NCI-H748 (cell line): ENCODE measurements around the gene PGF.
"Not testable (repeated sequence)": the region's sequence is repeated elsewhere in the genome, so short reads cannot be mapped to it uniquely, and the experiment has no call there.

Experiments
- DNase-seq: peaks from one replicate; lab custom pipeline; 2025; ENCODE audit not compliant: unreplicated experiment; lab: John Stamatoyannopoulos, UW

The PGF gene

DNA sequence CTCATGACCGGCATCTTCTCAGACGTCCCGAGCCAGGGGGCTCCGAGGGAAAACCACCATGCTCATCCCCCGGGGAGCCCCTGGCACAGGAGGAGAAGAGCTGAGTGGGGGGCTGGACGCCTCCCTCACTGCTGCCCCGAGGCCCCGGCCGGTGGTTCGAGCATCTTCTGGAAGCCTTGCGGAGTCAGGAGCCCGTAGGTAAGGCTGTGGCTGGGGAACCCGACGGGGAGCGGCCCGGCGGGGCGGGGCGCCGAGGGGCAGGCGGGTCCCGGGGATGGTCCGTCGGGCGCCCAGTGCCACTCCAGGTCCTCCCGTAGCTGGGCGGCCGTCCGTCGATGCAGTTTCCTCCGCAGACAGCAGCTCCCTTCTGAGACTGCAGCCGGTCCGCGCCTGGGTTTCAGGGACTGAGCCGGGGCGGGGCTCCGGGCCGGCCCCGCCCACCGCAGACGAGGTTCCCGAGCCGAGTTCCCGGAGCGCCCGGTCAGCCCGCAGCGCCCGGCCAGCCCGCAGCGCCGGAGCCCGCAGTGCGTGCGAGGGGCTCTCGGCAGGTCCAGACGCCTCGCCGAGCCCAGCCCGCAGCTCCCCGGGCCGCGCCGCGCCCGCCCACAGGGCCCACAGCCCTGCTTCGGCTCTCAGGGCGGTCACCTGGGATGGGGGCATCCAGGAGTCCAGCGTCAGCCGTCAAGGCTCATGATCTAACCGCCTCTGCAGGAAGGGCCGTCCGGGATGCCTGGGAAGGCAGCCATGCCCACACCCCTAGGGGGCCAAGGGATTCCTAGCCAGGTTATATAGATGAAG lies at the start of gene PGF:
TSS of gene PGF (minus strand) at position 369 of the 798 bp plus-strand sequence. CDS start at position 14, 355 bp downstream.
- DNase-seq = peak; percentile 71

DNA sequence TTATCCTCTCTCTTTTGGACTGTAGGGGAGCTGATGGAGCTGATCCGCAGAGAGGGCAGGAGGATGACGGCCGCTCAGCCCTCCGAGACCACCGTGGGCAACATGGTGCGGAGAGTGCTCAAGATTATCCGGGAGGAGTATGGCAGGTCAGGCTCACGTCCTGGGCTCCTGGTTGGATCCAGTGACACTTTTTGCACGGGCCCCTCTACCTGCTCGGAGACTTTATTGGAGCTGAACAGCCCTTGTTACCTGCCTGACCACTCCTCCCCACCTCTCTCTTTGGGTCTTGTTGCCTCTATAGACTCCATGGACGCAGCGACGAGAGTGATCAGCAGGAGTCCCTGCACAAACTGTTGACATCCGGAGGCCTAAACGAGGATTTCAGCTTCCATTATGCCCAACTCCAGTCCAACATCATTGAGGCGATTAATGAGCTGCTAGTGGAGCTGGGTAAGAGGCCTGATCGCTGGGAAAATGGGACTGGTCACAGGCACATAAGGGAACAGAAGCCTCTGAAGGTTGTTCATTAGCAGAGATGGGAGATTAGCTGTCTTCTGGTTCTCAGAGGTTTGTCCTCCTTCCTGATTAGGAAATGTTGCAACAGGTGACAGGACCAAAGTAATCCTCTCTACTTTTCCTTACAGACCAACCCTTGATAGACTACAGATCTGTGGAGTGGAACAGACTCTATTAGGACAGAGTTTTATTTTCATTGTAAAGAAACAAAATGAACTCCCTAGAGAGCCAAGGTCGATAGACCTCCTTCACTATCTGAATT lies 48.0 kb upstream of the PGF start:
- DNase-seq = peak; percentile 3

DNA sequence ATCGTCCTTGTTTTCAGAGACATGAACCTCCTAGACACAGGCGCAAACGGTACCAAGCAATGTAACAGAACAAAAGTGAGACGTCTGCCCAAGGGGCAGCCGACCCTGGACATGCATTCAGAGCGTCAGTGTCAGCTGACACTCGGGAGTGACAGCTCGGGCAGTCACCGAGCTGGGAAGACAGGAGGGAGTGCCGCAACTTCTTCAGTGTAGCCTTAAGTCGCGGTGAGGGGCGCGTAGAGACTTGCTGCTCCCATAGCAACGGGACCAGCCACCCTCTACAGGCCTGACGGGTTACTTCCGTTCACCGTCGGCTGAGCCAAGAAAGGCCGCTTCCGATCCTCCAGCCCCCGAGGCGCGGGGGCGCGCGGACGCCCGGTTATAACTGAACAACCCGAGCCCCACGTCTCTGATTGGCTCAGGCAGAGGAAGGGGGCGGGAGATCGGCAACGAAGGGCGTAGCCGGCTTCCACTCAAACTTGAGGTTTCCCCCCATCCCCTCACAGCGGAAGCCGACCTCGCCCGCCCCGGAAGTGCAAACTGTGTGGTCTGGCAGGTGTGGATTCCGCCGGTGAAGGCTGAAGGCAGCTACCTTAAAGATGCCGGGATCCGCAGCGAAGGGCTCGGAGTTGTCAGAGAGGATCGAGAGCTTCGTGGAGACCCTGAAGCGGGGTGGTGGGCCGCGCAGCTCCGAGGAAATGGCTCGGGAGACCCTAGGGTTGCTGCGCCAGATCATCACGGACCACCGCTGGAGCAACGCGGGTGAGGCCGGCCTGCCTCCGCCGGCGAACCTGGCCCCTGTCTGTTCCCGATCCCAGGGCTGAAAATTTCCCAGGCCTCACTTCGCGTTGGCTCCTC lies 47.2 kb upstream of the PGF start, which contains the start of gene EIF2B2:
TSS of gene EIF2B2 (plus strand) at position 530 of the 858 bp plus-strand sequence. CDS start at position 600, 70 bp downstream.
- peak; percentile 98 for DNase-seq

DNA sequence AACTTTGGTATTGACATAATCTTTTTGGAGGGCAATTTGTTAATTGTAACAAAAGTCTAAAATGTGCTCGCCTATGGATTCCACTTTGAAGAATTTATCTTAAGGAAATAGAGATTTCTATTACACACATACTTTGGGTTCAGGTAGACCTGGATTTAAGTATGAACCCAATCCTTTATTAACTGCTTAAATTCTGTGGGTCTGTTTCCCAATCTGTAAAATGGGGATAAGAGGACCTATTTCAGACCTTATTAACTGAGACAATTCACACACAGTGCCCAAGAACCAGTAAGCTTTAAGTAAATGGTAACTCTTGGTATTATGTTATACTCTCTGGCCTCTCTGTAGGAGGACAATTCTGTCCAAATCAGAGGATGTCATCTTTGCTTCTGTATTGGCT lies 46.5 kb upstream of the PGF start:
- no peak for DNase-seq

GRCh38 chr14:75001261-75001660 lies 45.9 kb upstream of the PGF start:
- no peak for DNase-seq

- not testable (repeated sequence) for DNase-seq
These were observed 40.4 kb upstream of the PGF start for GRCh38 chr14:74995781-74996180.

- not testable (repeated sequence) for DNase-seq
These were observed 38.8 kb upstream of the PGF start for GRCh38 chr14:74994182-74994581.

DNA sequence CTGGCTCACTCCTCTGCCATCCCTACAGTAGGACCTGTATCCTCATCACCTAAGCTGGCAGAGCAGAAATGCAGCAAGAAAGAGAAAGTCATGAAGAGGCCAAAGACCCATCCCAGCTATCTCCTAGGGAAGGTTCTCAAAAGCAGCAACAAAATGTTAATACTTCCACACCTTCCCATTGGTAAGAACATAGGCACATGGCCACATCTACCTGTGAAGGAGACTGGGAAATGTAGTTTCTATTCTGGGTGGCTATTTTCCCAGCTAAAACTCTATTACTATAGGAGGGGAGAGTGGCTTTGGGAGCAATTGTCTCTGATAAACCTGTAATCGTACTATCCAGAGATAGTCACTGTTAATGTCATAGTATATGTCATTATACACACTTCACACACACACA lies 33.6 kb upstream of the PGF start:
- DNase-seq = peak; percentile 13

DNA sequence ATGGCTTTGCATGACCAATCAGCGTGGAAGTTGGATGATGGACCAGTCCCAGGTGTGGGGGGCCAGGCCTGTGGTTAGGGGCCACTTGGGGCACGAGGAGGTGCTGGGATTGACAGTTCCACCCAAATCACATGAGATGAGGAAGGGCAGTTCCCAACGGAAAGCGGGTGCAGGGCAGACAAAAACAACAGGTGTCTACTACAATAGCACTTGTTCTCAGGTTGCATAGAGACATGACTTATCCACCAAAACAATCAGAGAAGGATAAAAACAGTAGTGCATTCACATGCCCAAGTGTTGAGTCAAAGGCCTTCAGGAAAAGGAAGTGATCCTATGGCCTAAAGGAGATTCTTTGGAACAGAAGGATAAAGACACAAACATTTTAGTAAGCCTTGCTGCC lies 32.7 kb upstream of the PGF start:
- DNase-seq = peak; percentile 94

- no peak for DNase-seq
These were observed 30.4 kb upstream of the PGF start for GRCh38 chr14:74985806-74986205.

DNA sequence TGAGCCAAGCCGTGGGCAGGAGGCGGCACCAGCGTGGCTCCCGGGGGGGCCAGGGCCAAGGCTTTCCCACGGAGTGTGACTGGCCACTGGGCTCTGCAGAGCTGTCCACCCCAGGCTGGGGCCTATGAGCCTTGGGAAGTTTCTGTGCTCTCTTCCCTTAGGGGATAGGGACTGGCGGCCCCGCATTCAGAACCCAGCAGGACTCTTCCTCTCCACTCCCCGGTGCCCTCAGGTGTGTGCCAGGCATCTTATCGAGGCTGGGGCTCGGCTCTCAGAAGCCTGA lies 29.6 kb upstream of the PGF start:
- no peak for DNase-seq

DNA sequence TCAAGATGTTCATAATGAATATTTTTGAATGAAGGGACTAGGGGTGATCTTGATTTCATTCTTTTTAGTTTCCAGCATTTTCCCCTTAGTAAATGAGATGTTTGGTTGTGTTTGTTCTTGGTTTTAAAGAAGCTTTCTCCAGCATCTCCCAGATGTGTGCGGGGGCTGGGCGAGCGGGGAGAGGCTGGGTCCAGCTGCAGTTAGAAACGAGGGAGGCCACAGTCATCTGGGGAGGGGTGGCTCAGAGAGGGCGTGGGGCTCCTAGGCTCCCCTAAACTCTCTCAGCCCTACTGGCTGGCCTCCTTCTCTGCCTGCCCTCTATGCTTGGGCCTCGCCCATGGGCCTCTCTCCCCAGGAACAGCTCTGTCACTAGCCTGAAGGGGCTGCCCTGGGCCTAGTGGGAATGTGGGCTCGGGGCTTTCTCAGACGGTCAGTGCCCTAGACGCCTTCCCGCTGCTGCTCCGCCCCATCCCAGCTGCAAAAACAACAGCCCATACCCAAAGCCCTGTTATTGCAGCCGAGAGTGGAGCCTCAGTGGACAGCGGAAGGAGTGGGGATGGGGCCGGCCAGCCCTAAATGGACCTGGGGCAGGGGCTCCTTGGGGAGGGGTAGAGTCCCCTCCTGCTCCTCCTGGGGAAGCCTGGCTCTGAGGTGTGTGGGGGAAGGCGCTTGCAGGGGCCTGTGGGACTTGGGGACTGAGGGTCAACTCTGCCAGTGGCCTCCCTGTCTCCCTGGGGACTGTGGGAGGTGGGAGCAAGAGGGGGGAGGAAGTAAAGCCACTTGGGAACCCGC lies 29.0 kb upstream of the PGF start:
- no peak for DNase-seq

DNA sequence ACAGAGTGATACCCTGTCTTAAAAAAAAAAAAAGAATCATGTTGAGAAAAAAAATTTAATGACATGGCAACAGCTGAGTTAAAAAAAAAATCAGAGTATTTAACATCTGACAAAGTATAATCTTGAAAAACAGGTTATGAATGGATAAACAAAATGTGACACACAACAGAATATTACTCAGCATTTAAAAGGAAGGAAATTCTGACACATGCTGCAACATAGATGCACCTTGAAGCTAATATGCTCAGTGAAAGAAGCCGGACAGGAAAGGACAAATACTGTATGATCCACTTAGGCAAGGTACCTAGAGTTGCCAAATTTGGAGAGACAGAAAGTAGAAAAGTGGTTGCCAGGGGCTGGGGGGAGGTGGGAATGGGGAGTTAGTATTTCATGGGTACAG lies 27.9 kb upstream of the PGF start:
- DNase-seq = no peak

DNA sequence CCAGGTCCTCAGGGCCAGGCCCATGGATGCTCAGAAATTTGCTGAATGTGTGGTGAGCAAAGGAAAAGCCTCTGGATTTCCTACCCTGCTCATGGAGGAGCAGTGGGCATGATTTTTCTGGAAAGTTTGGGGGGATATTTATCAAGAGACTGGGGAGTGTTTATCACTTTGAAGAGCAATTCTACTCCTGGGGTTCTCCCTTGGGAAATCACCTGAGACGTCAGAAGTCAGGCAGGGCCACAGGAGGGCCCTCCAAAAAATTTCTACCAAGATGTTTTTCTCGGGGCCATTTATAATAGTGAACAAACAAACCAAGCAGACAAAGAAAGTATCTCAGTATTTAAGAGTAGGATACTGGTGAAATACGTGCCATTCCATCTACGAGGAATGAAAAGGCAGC lies 27.3 kb upstream of the PGF start:
- no peak for DNase-seq

DNA sequence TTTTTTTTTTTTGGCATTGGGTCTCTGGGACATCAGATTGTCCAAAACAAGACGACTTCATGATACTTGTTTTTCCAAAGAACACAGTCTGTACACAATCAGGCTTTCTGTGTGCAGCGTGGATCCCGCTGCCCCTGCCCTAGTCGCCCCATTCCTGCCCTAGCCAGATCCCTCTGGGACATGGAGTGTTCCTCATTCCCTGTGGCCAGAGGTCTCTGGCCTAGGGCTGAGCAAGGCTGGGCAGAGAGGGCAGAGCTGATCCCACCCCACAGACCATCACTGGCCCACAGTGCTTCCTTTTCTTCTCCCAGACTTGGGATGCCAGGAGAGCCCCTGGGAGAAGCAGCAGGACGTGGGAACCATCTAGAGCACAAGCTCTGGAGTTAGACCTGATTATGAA lies 26.4 kb upstream of the PGF start:
- no peak for DNase-seq

- no peak for DNase-seq
These were observed 26.0 kb upstream of the PGF start for GRCh38 chr14:74981462-74981782.

GRCh38 chr14:74980731-74981461 lies 25.5 kb upstream of the PGF start:
- peak; percentile 60 for DNase-seq

- peak; percentile 41 for DNase-seq
These were observed 25.0 kb upstream of the PGF start for GRCh38 chr14:74980398-74980730.

GRCh38 chr14:74979442-74980397 lies 24.3 kb upstream of the PGF start:
- DNase-seq = no peak
